Endothelial cell of umbilical vein (primary cell): ENCODE results near the gene OPN1SW. TPM values are rescaled to one million over a fixed set of nuclear protein-coding genes. Genes with fewer than 3 reads are reported as not detected.

ENCODE experiments used
- BruUV-seq: library from RNA; stranded (reverse); fragments of 400-500 nt; replicated peaks from 2 replicates; lab custom pipeline; 2021; lab: Mats Ljungman, UMichigan
- CTCF ChIA-PET: fragments of 300-600, 350-600 bp; sonication (Branson Sonifier 250); formaldehyde crosslinking; loops from one replicate; lab custom pipeline; 2021; ENCODE audit warnings: antibody characterized with exemption, inconsistent platforms; lab: Charles Lee
- POLR2A ChIA-PET: fragments of 300-600, 350-600 bp; sonication (Branson Sonifier 250); formaldehyde crosslinking; loops from one replicate; lab custom pipeline; 2021; ENCODE audit warnings: antibody characterized with exemption, inconsistent platforms; lab: Charles Lee
- DNase-seq: peaks from one replicate; pipeline ENCODE4 v3.0.0-alpha.2; 2011; ENCODE audit warnings: low read depth, low spot score
- FAIRE-seq: peaks from 2 replicates; lab custom pipeline; 2011; peaks lifted over from hg19 to GRCh38; lab: Jason Lieb, UNC
- H2AFZ ChIP-seq: 2 replicates; pipeline ENCODE4 v1.6.0; 2012; ENCODE audit warnings: low read depth, low read length, control low read depth, inconsistent platforms
- H3K27ac ChIP-seq: 2 replicates; pipeline ENCODE4 v1.5.1; 2011; ENCODE audit warnings: low read depth, mild to moderate bottlenecking, control low read depth, low read length, moderate library complexity; ENCODE audit not compliant: insufficient read depth
- H3K27me3 ChIP-seq, 2 experiments: 2 replicates each; pipeline versions ENCODE4 v1.6.0 to v1.6.1; 2011; ENCODE audit warnings: low read length in 2 of 2, mixed read lengths in 1 of 2; ENCODE audit not compliant: control insufficient read depth in 2 of 2, insufficient read depth in 2 of 2
- H3K36me3 ChIP-seq, 2 experiments: 2 replicates in 1 of 2; 3 replicates in 1 of 2; pipeline ENCODE4 v1.5.1; 2011; ENCODE audit warnings: low read length in 2 of 2, mild to moderate bottlenecking in 1 of 2, moderate library complexity in 1 of 2; ENCODE audit not compliant: control insufficient read depth in 2 of 2, insufficient read depth in 2 of 2; ENCODE audit errors: extremely low read depth in 1 of 2
- H3K4me1 ChIP-seq: 3 replicates; pipeline ENCODE4 v1.5.1; 2011; ENCODE audit warnings: mild to moderate bottlenecking, low read length; ENCODE audit not compliant: control insufficient read depth, insufficient read depth; ENCODE audit errors: extremely low read depth
- H3K4me2 ChIP-seq: 2 replicates; pipeline ENCODE4 v1.6.1; 2011; ENCODE audit warnings: low read length, control low read depth, mixed read lengths; ENCODE audit not compliant: insufficient read depth
- H3K4me3 ChIP-seq, 3 experiments: fragments of 200-600 bp in 1 of 3; sonication (generic), shearing (Covaris generic) in 1 of 3; replicated peaks in 1 of 3; 2 replicates each; pipeline ENCODE4 v1.5.1; 2011 to 2016; ENCODE audit warnings: control low read depth in 3 of 3, low read length in 3 of 3, mild to moderate bottlenecking in 2 of 3, inconsistent platforms in 1 of 3, low read depth in 1 of 3, moderate library complexity in 1 of 3; ENCODE audit not compliant: insufficient read depth in 1 of 3
- H3K79me2 ChIP-seq: 2 replicates; pipeline ENCODE4 v1.6.0; 2012; ENCODE audit warnings: low read length, inconsistent platforms; ENCODE audit not compliant: control insufficient read depth, insufficient read depth
- H3K9ac ChIP-seq: replicated peaks from 2 replicates; pipeline ENCODE3; 2011; ENCODE audit warnings: low read length, control low read depth; ENCODE audit not compliant: insufficient read depth; ENCODE audit errors: extremely low read depth
- H3K9me1 ChIP-seq: replicated peaks from 3 replicates; pipeline ENCODE4 v1.6.0; 2011; ENCODE audit warnings: mild to moderate bottlenecking, low read length; ENCODE audit not compliant: control insufficient read depth, insufficient read depth; ENCODE audit errors: extremely low read depth
- H3K9me3 ChIP-seq: replicated peaks from 2 replicates; pipeline ENCODE4 v1.5.1; 2012; ENCODE audit warnings: low read length, inconsistent platforms; ENCODE audit not compliant: control insufficient read depth, insufficient read depth
- H4K20me1 ChIP-seq: replicated peaks from 2 replicates; pipeline ENCODE3; 2011; ENCODE audit warnings: mild to moderate bottlenecking, low read length; ENCODE audit not compliant: control insufficient read depth, insufficient read depth; ENCODE audit errors: extremely low read depth
- EZH2 ChIP-seq: IDR thresholded peaks from 2 replicates; pipeline ENCODE4 v1.6.1; 2012; ENCODE audit warnings: borderline replicate concordance, low read depth, mild to moderate bottlenecking, moderate library complexity, low read length, inconsistent platforms; ENCODE audit not compliant: severe bottlenecking
- FOS ChIP-seq: IDR thresholded peaks from 2 replicates; pipeline ENCODE4 v1.6.1; 2011; ENCODE audit warnings: mild to moderate bottlenecking, low read length, moderate library complexity, borderline replicate concordance; ENCODE audit not compliant: insufficient read depth
- GATA2 ChIP-seq: IDR thresholded peaks from 2 replicates; pipeline ENCODE4 v1.7.0; 2011; ENCODE audit warnings: low read depth, mild to moderate bottlenecking, moderate library complexity, mixed read lengths, low read length; ENCODE audit not compliant: insufficient read length, insufficient read depth
- JUN ChIP-seq: IDR thresholded peaks from 2 replicates; pipeline ENCODE4 v1.6.1; 2011; ENCODE audit warnings: borderline replicate concordance, low read depth; ENCODE audit not compliant: insufficient read length, insufficient read depth
- MYC ChIP-seq: IDR thresholded peaks from one replicate; pipeline ENCODE4 v1.6.1; 2011; ENCODE audit warnings: mild to moderate bottlenecking, low read depth, low read length
- POLR2A ChIP-seq: IDR thresholded peaks from 2 replicates; pipeline ENCODE4 v1.6.1; 2012; ENCODE audit warnings: low read depth, mild to moderate bottlenecking, control low read depth, low read length
- POLR2AphosphoS5 ChIP-seq: IDR thresholded peaks from 2 replicates; pipeline ENCODE4 v1.6.1; 2012; ENCODE audit warnings: low read depth, mild to moderate bottlenecking, control low read depth, low read length, moderate library complexity; ENCODE audit not compliant: insufficient read depth
- dilution Hi-C: fragments of 300-500 bp; cut with MboI; formaldehyde crosslinking; loops from one replicate; pipeline ENCODE4 v1.15.0; 2019; ENCODE audit warnings: low sequenced_read_pairs; ENCODE audit not compliant: extremely low pct_ligation_motif_present
- intact Hi-C: fragments of 100-400 bp; cut with micrococcal nuclease; formaldehyde crosslinking; loops from one replicate; pipeline ENCODE4 v1.10.0; 2022
- polyA plus RNA-seq, 4 experiments: library from polyadenylated mRNA; depleted of rRNA in 3 of 4; stranded (reverse) in 3 of 4; unstranded in 1 of 4; fragments of >200 nt; gene quantifications; 2 replicates each; pipeline versions ENCODE4 v1.2.1 to v1.2.3, GENCODE V29; 2011 to 2012; ENCODE audit warnings: missing spikeins in 1 of 4
- total RNA-seq: library from RNA; stranded (reverse); gene quantifications from 2 replicates; pipeline ENCODE4 v1.2.3, GENCODE V29; 2021
- TF ChIP-seq, protein P1 (sequence below): IDR thresholded peaks from 2 replicates; pipeline ENCODE4 v1.6.1; 2011; ENCODE audit not compliant: insufficient read depth, insufficient read length
- TF ChIP-seq, protein P2 (sequence below), 2 donors: IDR thresholded peaks; 1 replicate in 1 of 2; 2 replicates in 1 of 2; pipeline ENCODE4 v1.5.1; 2011; ENCODE audit warnings: low read length in 2 of 2, mild to moderate bottlenecking in 2 of 2, moderate library complexity in 2 of 2, control low read depth in 1 of 2, inconsistent platforms in 1 of 2, low read depth in 1 of 2; ENCODE audit not compliant: insufficient read depth in 1 of 2; ENCODE audit errors: extremely low read depth in 1 of 2

Gene OPN1SW
- total and polyA plus RNA-seq, 2 donors (not counting 3 experiments of a cell fraction or from before 2014, with no cell fraction given): not detected

DNA sequence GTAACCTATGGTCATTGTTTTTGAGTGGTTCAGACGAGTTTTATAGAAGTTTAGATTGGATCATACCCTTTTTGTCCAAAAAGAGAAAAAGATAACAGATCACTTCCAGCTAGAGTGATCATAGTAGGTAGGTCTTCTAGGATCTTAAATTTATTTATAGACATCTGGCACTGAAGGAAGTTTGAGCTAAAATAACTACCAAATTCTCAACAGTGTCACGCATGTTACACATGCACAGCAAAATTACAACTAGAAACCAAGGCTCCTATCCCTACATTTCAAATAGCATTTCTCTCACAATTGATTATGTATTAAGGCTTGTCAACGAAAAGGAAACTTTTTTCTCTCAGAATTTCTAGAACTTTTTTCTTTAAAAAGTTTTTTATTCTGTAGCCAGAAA lies 34.1 kb downstream of the OPN1SW start:
- Histone ChIP-seq H3K9me3 (no peaks in the 10 kb centered on the region), H3K79me2 (peaks cover 73% of the 10 kb centered on the region), H3K4me3 (peak overlapping the region in 1 of 3 experiments; percentile 95), H3K9ac (no peak overlapping the region), H3K36me3 (peaks cover 0 to 4% of the 10 kb centered on the region in 2 experiments), H3K9me1 (no peaks in the 10 kb centered on the region), H3K27me3 (no peaks in the 10 kb centered on the region), H3K27ac (no peak overlapping the region), H2AFZ (no peak overlapping the region), H4K20me1 (peaks cover 13% of the 10 kb centered on the region), H3K4me2 (peak overlapping the region; percentile 91), H3K4me1 (peaks cover 33% of the 10 kb centered on the region)
- TF ChIP-seq, protein P1, sequence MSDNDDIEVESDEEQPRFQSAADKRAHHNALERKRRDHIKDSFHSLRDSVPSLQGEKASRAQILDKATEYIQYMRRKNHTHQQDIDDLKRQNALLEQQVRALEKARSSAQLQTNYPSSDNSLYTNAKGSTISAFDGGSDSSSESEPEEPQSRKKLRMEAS: no peak
- TF ChIP-seq JUN: no peak
- TF ChIP-seq POLR2AphosphoS5: no peak
- no peak for TF ChIP-seq MYC
- TF ChIP-seq POLR2A: no peak
- TF ChIP-seq, protein P2, sequence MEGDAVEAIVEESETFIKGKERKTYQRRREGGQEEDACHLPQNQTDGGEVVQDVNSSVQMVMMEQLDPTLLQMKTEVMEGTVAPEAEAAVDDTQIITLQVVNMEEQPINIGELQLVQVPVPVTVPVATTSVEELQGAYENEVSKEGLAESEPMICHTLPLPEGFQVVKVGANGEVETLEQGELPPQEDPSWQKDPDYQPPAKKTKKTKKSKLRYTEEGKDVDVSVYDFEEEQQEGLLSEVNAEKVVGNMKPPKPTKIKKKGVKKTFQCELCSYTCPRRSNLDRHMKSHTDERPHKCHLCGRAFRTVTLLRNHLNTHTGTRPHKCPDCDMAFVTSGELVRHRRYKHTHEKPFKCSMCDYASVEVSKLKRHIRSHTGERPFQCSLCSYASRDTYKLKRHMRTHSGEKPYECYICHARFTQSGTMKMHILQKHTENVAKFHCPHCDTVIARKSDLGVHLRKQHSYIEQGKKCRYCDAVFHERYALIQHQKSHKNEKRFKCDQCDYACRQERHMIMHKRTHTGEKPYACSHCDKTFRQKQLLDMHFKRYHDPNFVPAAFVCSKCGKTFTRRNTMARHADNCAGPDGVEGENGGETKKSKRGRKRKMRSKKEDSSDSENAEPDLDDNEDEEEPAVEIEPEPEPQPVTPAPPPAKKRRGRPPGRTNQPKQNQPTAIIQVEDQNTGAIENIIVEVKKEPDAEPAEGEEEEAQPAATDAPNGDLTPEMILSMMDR (IDR thresholded peaks at IDR 0.05; ENCODE audit: extremely low read depth in 1 of 2, insufficient read depth in 1 of 2, low read depth in 1 of 2, low read length in 2 of 2): no peak
- no peak for TF ChIP-seq FOS
- TF ChIP-seq GATA2: no peak
- no peak for TF ChIP-seq EZH2
- intact Hi-C loops: no loop called here
- DNase-seq: no peak
- POLR2A ChIA-PET: interaction anchor here (1.2 kb wide), 1 partner anchor 92 kb away, joined by 5 read pairs; no protein-coding TSS in a partner anchor
- dilution Hi-C loops: no loop called here
- FAIRE-seq: no peak
- CTCF ChIA-PET: interaction anchor here (1.1 to 1.7 kb wide), 3 partner anchors 9 to 142 kb away, joined by 3 to 5 read pairs (median 4); no protein-coding TSS in a partner anchor
- BruUV-seq: no TSS peak
